DMS114 treated with DMSO at 0.1 percent for 48 hours (cell line): Measurements from ENCODE around the gene LRRC43.
A peak's percentile ranks its signal among the peaks of the same experiment; 100 is the strongest.

Experiments
- DNase-seq: peaks from one replicate; lab custom pipeline; 2025; ENCODE audit not compliant: unreplicated experiment; lab: John Stamatoyannopoulos, UW

LRRC43 gene

DNA sequence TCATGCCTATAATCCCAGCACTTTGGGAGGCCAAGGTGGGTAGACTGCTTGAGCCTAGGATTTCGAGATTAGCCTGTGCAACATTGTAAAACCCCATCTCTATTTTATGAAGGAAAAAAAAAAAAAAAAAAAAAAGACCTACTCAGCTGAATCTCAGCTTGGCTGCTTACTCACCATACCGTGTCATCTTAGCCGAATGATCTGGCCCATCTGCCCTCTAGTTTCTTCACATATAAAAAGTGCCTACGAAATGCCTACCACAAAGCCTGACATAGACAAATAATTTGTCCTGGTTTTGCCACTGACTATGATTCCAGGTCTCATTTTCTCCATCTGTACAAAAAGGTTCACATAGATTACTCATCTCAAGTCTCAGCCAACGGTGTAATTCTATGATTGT, 32.8 kb downstream of the LRRC43 start:
- no peak for DNase-seq

DNA sequence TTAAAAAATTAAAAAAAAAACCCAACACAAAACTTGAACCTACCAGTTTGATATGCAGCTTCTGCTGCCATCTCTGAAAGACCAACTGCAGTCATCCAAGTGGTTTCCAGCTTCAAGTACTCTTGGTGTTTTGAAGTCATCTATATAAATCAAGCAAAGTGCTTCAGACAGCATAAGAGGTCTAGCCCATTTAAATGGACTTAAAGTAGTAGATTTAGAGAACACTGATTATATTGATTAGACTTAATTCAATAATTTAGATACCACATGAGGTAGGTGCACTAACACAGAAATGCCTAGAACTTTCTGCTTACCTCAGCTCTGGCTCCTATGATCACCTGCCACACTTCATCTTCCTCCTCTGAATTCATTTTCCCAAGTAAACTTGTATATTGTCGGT, 33.5 kb downstream of the LRRC43 start:
- no peak for DNase-seq

DNA sequence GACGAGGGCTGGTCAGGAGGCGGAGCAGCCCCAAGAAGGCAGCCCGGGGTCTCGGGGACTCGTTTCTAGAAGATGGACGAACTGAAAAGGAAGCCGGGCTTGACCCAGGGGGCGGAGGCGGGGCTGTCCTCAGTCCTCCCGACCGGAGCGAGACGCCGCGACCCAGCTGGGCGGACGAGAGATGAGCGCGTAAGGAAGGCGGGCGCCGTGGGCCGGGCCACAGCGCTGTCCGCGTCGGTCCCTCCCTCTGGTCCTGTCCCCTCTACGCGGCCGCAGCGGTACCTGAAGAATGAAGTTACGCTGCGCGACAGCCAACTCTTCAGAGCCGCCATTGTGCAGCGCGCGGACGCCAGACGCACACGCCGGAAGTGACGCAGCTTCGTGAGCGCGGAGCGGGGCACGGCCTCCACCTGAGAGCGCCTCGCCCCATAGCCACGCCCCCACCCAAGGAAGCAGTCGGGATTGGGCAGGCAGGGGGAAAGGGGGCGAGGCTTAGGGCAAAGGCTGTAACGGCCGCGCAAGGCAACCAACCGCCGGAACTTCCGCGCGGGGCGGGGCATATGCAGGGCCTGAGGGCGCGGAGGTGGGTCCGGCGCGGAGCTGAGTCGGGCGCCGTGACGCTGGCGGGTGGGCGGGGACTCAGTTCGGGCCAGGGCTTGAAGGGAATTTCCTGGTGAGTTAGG, 42.9 kb downstream of the LRRC43 start, which contains the start of gene DIABLO:
Gene DIABLO (minus strand): TSS at position 370 of the 683 bp plus-strand sequence. CDS start 38 bp downstream, at position 332.
- peak; percentile 98 for DNase-seq

DNA sequence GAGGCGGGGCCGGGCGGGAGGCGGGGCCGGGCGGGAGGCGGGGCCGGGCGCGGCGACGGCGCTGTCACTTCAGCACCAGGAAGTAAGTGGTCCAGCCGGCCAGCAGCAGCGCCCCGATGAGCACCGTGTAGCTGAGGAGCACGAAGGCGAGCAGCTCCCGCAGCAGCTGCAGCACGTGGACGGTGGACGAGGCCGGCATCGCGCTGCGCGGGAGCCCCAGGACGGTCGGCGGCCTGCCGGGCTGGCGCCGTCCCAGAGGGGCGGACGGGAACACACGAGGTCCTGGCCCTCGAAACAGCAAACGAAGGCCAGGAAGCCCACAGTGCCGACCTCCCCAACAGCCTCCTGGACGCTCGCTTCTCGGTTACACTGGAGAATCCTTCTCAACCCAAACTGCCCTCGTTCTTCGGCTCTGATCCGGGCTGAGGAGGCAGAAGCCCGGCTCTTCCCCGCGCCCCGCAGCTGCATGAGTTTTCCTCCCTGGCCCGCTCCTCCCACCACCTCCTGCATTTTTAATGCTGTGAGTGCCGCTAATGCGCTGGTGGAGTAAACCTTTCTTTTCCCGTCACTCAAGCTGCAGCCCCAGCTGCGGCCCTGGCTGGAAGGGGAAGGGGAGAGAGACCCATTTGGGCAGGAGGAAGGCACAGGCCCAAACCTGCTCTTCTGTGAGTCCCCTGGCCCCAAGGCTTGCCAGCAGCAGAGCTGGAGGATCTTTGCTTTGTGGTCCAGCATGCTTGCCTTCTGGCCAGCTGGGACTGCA, 43.6 kb downstream of the LRRC43 start:
- no peak for DNase-seq

DNA sequence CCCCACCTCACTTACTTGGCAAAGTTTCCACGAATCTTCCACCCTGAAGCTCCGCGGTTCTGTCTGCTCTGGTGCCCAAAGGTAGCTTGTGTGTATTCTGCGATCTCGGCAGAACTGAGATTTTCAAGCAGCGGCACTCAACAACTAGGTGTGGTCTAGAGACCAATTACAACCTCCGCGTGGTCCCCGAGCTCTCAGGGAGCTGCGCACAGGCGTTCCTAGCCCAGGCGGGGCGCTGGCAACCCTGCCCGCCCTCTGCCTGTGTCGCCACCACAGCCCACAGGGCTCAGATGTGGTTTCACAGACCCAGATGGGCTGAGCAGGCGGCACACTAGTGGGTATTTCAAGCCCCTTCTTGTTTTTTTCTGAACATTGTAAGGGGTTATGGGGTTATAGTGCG, 44.4 kb downstream of the LRRC43 start:
- no peak for DNase-seq

DNA sequence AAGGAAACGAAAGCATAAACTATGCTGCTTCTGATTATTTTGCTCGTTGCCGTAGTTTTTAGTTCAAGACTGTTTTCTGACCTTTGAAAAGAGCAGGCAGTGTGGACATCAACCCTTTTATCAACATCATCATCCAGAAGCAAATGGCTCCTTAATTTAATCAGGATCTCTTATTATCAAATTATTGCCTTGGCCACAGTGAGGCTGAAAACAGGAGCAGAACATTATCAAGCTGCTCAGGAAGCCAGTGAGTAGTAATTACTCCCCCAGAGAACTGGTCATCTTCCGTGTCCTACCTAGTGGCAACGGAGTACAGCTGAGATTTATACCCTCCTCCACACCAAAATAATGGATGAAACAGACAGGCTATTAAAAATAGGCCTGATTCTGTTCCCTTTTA, 45.2 kb downstream of the LRRC43 start:
- DNase-seq: no peak

DNA sequence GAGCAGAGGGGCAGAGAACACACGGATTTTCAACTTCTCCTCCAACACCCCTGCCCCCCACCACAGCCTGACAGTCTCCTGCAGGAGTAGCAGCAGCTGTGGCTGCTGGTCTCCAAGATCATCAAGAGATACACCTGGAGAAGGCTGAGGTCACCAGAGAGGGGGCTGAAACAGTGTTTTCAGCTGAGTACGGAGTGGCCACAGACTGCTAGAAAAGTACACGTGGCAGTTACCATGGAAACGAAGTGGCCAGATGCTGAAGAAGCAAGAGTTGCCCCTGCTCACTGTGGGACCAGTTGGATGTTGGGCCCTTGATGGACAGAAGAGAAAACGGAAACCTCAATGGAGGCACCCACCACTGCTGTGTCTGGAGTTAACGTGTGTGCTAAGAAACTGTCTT, 47.9 kb downstream of the LRRC43 start:
- no peak for DNase-seq

DNA sequence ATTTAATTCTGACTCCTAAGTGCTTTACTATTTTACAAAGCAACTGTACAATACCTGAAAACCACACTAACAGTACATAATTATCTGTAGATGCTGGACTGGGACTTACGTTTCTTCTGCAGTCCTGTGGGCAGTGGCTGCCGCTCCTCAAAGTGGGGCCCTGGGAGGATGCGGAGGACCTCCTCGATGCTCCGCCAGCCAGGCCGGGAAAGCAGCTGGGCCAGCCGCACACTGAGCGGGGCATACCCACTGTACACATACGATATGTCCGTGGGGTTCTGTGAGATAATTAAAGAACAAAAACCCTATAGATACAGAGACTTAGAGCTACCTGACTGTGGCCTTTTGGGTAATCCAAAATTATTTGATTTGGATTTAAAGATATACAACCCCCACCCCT, 49.8 kb downstream of the LRRC43 start:
- DNase-seq: no peak

DNA sequence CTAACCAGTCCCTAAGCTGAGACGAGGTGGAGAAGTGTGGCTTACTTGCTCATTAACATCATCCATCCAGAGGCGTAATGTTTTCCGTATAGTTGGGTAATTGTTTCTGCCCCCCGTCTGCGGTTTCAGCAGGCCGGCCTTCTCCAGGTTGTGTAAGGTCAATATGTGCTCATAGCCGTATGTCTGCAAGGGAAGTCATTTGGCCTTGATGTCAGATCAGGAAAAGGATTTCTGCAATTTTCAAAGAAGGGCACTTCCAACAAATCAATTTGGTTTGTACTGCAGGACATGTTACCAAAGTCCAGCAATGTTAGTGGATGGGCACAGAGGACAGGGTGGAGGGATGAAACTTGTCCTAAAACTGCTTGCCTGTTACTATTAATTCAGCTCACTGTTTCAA, 52.8 kb downstream of the LRRC43 start:
- DNase-seq: no peak

DNA sequence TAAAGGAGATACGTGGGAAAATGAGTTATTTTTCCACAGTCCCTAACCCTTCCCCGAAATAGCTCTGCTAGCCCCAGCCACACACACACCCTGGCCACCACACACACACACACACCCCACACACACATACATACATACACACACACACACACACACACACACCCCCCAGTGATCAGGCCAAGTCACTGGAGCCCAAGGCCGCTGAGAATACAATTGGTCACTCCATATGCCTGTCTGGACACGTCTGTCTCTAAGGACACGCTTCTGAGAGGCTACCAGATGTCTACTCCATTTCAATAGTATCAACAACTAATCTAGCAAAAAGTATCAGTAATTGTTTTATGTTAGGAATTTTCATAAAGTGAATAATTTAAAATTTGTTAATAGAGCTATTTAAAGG, 55.9 kb downstream of the LRRC43 start:
- no peak for DNase-seq

DNA sequence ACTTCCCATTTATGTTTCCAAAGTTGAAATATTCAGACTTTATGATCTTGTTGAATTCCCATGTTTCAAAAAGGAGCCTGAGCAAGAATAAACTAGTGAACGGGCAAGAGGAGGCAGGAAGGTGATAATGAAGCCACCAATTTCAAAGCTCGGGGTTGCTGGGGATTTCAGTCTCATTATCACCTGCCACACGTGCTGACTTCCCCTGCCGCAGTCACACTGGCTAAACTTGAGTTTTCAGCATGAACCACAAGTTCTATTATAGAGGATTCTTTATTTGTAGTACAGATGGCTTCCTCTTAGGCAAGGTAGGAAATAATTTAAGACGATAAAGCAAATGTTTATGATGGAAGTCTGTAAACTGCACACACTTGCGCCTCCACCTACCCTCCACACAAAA, 61.0 kb downstream of the LRRC43 start:
- no peak for DNase-seq

DNA sequence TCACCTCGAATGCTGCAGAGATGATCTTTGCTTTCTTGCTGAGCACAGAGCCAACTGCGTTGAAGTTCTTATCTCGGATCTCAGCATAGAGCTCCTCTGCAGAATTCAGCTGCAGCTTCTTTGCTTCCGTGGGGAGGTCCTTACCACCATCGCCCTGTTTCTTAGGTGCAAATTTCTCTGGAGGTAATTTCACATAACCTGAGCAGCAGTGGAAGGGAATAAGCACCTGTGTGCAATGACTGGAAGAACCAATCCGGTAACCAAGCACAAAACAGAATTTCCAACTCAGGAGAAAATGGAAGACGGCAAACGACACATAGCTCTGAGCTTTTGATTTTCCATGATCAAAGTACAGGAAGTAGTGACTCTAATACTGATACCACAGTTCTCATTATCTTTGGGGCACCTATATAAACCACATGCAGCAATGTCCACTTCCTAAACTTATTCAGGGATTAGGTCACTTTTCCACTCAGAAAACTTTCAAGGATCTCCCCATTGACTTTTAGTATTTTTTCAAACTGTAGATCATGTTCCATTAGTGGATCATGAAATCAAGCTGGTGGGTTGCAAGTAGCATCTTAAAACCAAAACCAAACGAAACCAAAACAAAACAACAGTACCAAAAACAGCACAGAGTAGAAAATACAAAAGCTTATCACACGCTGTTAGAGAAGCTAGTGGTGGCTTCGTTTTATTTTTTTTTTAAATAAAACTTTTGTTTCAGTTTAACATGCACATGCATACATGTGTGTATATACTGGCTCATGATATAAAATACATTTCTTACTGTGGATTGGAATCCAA, 61.8 kb downstream of the LRRC43 start:
- DNase-seq: no peak

DNA sequence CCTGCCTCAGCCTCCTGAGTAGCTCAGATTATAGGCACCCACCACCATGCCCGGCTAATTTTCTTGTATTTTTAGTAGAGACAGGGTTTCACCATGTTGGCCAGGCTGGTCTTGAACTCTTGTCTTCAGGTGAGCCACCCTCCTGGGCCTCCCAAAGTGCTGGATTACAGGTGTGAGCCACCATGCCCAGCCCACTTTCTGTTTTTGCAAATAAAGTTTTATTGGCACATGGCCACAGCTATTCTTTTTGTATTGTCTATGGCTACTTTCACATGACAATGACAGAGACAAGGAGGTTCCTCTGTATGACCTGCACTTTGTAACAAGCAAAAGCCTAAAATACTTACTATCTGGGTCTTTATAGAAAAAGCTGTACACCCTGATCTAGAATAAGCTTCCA, 62.6 kb downstream of the LRRC43 start:
- DNase-seq: no peak

DNA sequence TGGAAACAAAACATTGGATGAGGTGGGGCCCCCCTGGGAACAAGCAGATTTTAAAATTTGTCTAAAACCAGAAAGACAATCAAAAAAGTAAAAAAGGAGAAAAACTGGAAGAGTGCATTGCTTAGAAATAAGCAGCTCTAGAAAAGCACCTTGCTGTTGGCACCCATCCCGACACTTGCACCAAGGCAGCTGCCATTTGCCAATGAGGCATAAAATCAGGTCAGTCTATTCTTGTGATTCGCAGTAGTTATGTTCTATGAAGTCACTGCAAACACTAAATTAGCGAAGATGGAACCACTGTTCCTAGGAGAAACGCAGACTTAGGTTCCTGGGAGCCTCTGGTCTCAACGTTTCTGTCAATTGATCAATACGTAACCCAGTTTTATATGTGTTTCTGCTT, 67.1 kb downstream of the LRRC43 start:
- no peak for DNase-seq

DNA sequence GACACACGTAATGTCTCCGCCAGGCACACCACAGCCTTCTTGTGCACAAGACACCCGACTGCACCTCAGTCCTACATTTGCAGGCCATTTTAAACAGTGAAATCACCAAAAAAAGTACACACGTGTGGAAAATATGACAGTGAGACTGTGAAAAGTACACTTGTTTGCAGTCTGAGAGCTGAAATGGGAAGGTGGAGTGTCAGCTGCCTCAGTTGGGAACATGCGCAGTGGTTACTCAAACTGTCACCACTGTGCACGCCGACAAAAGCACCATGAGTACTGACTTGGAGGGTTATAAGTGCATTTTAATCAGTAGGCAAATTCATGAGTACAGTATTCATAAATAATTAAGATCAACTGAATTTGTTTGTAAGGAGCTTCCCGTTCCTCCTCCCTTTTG, 67.6 kb downstream of the LRRC43 start:
- no peak for DNase-seq
